ENCODE measurements around the gene KRTAP19-8.

Gene KRTAP19-8

GRCh38 chr21:31038376-31038775 lies at the start of gene KRTAP19-8:
KRTAP19-8 (minus strand) TSS chr21:31038476; CDS start chr21:31038443, 33 bp downstream.
- DNase-seq, result no peak

GRCh38 chr21:31087639-31088473 lies 49.6 kb upstream of the KRTAP19-8 start:
- no peak for DNase-seq

GRCh38 chr21:31084689-31085088 lies 46.4 kb upstream of the KRTAP19-8 start:
- no peak for DNase-seq

GRCh38 chr21:31078796-31079195 lies 40.5 kb upstream of the KRTAP19-8 start:
- DNase-seq, result no peak

GRCh38 chr21:31078216-31078615 lies 39.9 kb upstream of the KRTAP19-8 start:
- no peak for DNase-seq

- no peak for DNase-seq
These were observed 37.6 kb upstream of the KRTAP19-8 start for GRCh38 chr21:31075848-31076247.

GRCh38 chr21:31072533-31072932 lies 34.3 kb upstream of the KRTAP19-8 start:
- no peak for DNase-seq

GRCh38 chr21:31064803-31065202 lies 26.5 kb upstream of the KRTAP19-8 start:
- no peak for DNase-seq

- no peak for DNase-seq
These were observed 14.3 kb upstream of the KRTAP19-8 start for GRCh38 chr21:31052489-31053142.

- no peak for DNase-seq
These were observed 12.4 kb upstream of the KRTAP19-8 start for GRCh38 chr21:31050577-31051157.

- DNase-seq, result no peak
These were observed 7.6 kb upstream of the KRTAP19-8 start for GRCh38 chr21:31045841-31046240.

- DNase-seq, result no peak
These were observed 5.2 kb upstream of the KRTAP19-8 start for GRCh38 chr21:31043471-31043870.

- DNase-seq, result no peak
These were observed 3.8 kb upstream of the KRTAP19-8 start for GRCh38 chr21:31042080-31042464.

GRCh38 chr21:31041295-31042079 lies 3.2 kb upstream of the KRTAP19-8 start:
- DNase-seq, result no peak

- no peak for DNase-seq
These were observed 3.9 kb downstream of the KRTAP19-8 start for GRCh38 chr21:31034378-31034777.

- no peak for DNase-seq
These were observed 7.7 kb downstream of the KRTAP19-8 start for GRCh38 chr21:31030367-31031106.

- DNase-seq, result no peak
These were observed 14.6 kb downstream of the KRTAP19-8 start for GRCh38 chr21:31023680-31024079.

GRCh38 chr21:31022306-31022705 lies 16.0 kb downstream of the KRTAP19-8 start:
- DNase-seq, result no peak

- no peak for DNase-seq
These were observed 20.0 kb downstream of the KRTAP19-8 start for GRCh38 chr21:31018232-31018631.

- DNase-seq, result no peak
These were observed 23.4 kb downstream of the KRTAP19-8 start for GRCh38 chr21:31014891-31015290.

GRCh38 chr21:31012133-31013089 lies 25.9 kb downstream of the KRTAP19-8 start:
- DNase-seq, result no peak
